ENCODE data around the gene DUSP15. TPM values are rescaled to one million over a fixed set of nuclear protein-coding genes. Genes with fewer than 3 reads are reported as not detected.

Gene DUSP15

Small RNA genes lying within 50 kb of the gene (small RNA-seq; reads per million reads assigned to genes)
- not detected for gene RNU1-94P (ENCODE audit: insufficient read depth)
